Endothelial cell of umbilical vein (primary cell): ENCODE measurements around the gene FOXS1. TPM values are rescaled to one million over a fixed set of nuclear protein-coding genes. Genes with fewer than 3 reads are reported as not detected.
"Not testable (repeated sequence)": the region's sequence is repeated elsewhere in the genome, so short reads cannot be mapped to it uniquely, and the experiment has no call there.

Source experiments
- BruUV-seq: library from RNA; stranded (reverse); fragments of 400-500 nt; replicated peaks from 2 replicates; lab custom pipeline; 2021; lab: Mats Ljungman, UMichigan
- CTCF ChIA-PET: fragments of 300-600, 350-600 bp; sonication (Branson Sonifier 250); formaldehyde crosslinking; loops from one replicate; lab custom pipeline; 2021; ENCODE audit warnings: antibody characterized with exemption, inconsistent platforms; lab: Charles Lee
- POLR2A ChIA-PET: fragments of 300-600, 350-600 bp; sonication (Branson Sonifier 250); formaldehyde crosslinking; loops from one replicate; lab custom pipeline; 2021; ENCODE audit warnings: antibody characterized with exemption, inconsistent platforms; lab: Charles Lee
- DNase-seq: peaks from one replicate; pipeline ENCODE4 v3.0.0-alpha.2; 2011; ENCODE audit warnings: low read depth, low spot score
- FAIRE-seq: peaks from 2 replicates; lab custom pipeline; 2011; peaks lifted over from hg19 to GRCh38; lab: Jason Lieb, UNC
- H2AFZ ChIP-seq: 2 replicates; pipeline ENCODE4 v1.6.0; 2012; ENCODE audit warnings: low read depth, low read length, control low read depth, inconsistent platforms
- H3K27ac ChIP-seq: 2 replicates; pipeline ENCODE4 v1.5.1; 2011; ENCODE audit warnings: low read depth, mild to moderate bottlenecking, control low read depth, low read length, moderate library complexity; ENCODE audit not compliant: insufficient read depth
- H3K27me3 ChIP-seq, 2 experiments: 2 replicates each; pipeline versions ENCODE4 v1.6.0 to v1.6.1; 2011; ENCODE audit warnings: low read length in 2 of 2, mixed read lengths in 1 of 2; ENCODE audit not compliant: control insufficient read depth in 2 of 2, insufficient read depth in 2 of 2
- H3K36me3 ChIP-seq, 2 experiments: 2 replicates in 1 of 2; 3 replicates in 1 of 2; pipeline ENCODE4 v1.5.1; 2011; ENCODE audit warnings: low read length in 2 of 2, mild to moderate bottlenecking in 1 of 2, moderate library complexity in 1 of 2; ENCODE audit not compliant: control insufficient read depth in 2 of 2, insufficient read depth in 2 of 2; ENCODE audit errors: extremely low read depth in 1 of 2
- H3K4me1 ChIP-seq: 3 replicates; pipeline ENCODE4 v1.5.1; 2011; ENCODE audit warnings: mild to moderate bottlenecking, low read length; ENCODE audit not compliant: control insufficient read depth, insufficient read depth; ENCODE audit errors: extremely low read depth
- H3K4me2 ChIP-seq: 2 replicates; pipeline ENCODE4 v1.6.1; 2011; ENCODE audit warnings: low read length, control low read depth, mixed read lengths; ENCODE audit not compliant: insufficient read depth
- H3K4me3 ChIP-seq, 3 experiments: fragments of 200-600 bp in 1 of 3; sonication (generic), shearing (Covaris generic) in 1 of 3; replicated peaks in 1 of 3; 2 replicates each; pipeline ENCODE4 v1.5.1; 2011 to 2016; ENCODE audit warnings: control low read depth in 3 of 3, low read length in 3 of 3, mild to moderate bottlenecking in 2 of 3, inconsistent platforms in 1 of 3, low read depth in 1 of 3, moderate library complexity in 1 of 3; ENCODE audit not compliant: insufficient read depth in 1 of 3
- H3K79me2 ChIP-seq: 2 replicates; pipeline ENCODE4 v1.6.0; 2012; ENCODE audit warnings: low read length, inconsistent platforms; ENCODE audit not compliant: control insufficient read depth, insufficient read depth
- H3K9ac ChIP-seq: replicated peaks from 2 replicates; pipeline ENCODE3; 2011; ENCODE audit warnings: low read length, control low read depth; ENCODE audit not compliant: insufficient read depth; ENCODE audit errors: extremely low read depth
- H3K9me1 ChIP-seq: replicated peaks from 3 replicates; pipeline ENCODE4 v1.6.0; 2011; ENCODE audit warnings: mild to moderate bottlenecking, low read length; ENCODE audit not compliant: control insufficient read depth, insufficient read depth; ENCODE audit errors: extremely low read depth
- H3K9me3 ChIP-seq: replicated peaks from 2 replicates; pipeline ENCODE4 v1.5.1; 2012; ENCODE audit warnings: low read length, inconsistent platforms; ENCODE audit not compliant: control insufficient read depth, insufficient read depth
- H4K20me1 ChIP-seq: replicated peaks from 2 replicates; pipeline ENCODE3; 2011; ENCODE audit warnings: mild to moderate bottlenecking, low read length; ENCODE audit not compliant: control insufficient read depth, insufficient read depth; ENCODE audit errors: extremely low read depth
- EZH2 ChIP-seq: IDR thresholded peaks from 2 replicates; pipeline ENCODE4 v1.6.1; 2012; ENCODE audit warnings: borderline replicate concordance, low read depth, mild to moderate bottlenecking, moderate library complexity, low read length, inconsistent platforms; ENCODE audit not compliant: severe bottlenecking
- FOS ChIP-seq: IDR thresholded peaks from 2 replicates; pipeline ENCODE4 v1.6.1; 2011; ENCODE audit warnings: mild to moderate bottlenecking, low read length, moderate library complexity, borderline replicate concordance; ENCODE audit not compliant: insufficient read depth
- GATA2 ChIP-seq: IDR thresholded peaks from 2 replicates; pipeline ENCODE4 v1.7.0; 2011; ENCODE audit warnings: low read depth, mild to moderate bottlenecking, moderate library complexity, mixed read lengths, low read length; ENCODE audit not compliant: insufficient read length, insufficient read depth
- JUN ChIP-seq: IDR thresholded peaks from 2 replicates; pipeline ENCODE4 v1.6.1; 2011; ENCODE audit warnings: borderline replicate concordance, low read depth; ENCODE audit not compliant: insufficient read length, insufficient read depth
- MYC ChIP-seq: IDR thresholded peaks from one replicate; pipeline ENCODE4 v1.6.1; 2011; ENCODE audit warnings: mild to moderate bottlenecking, low read depth, low read length
- POLR2A ChIP-seq: IDR thresholded peaks from 2 replicates; pipeline ENCODE4 v1.6.1; 2012; ENCODE audit warnings: low read depth, mild to moderate bottlenecking, control low read depth, low read length
- POLR2AphosphoS5 ChIP-seq: IDR thresholded peaks from 2 replicates; pipeline ENCODE4 v1.6.1; 2012; ENCODE audit warnings: low read depth, mild to moderate bottlenecking, control low read depth, low read length, moderate library complexity; ENCODE audit not compliant: insufficient read depth
- dilution Hi-C: fragments of 300-500 bp; cut with MboI; formaldehyde crosslinking; loops from one replicate; pipeline ENCODE4 v1.15.0; 2019; ENCODE audit warnings: low sequenced_read_pairs; ENCODE audit not compliant: extremely low pct_ligation_motif_present
- intact Hi-C: fragments of 100-400 bp; cut with micrococcal nuclease; formaldehyde crosslinking; loops from one replicate; pipeline ENCODE4 v1.10.0; 2022
- polyA plus RNA-seq, 4 experiments: library from polyadenylated mRNA; depleted of rRNA in 3 of 4; stranded (reverse) in 3 of 4; unstranded in 1 of 4; fragments of >200 nt; gene quantifications; 2 replicates each; pipeline versions ENCODE4 v1.2.1 to v1.2.3, GENCODE V29; 2011 to 2012; ENCODE audit warnings: missing spikeins in 1 of 4
- total RNA-seq: library from RNA; stranded (reverse); gene quantifications from 2 replicates; pipeline ENCODE4 v1.2.3, GENCODE V29; 2021
- TF ChIP-seq, protein P1 (sequence below), 2 donors: IDR thresholded peaks; 1 replicate in 1 of 2; 2 replicates in 1 of 2; pipeline ENCODE4 v1.5.1; 2011; ENCODE audit warnings: low read length in 2 of 2, mild to moderate bottlenecking in 2 of 2, moderate library complexity in 2 of 2, control low read depth in 1 of 2, inconsistent platforms in 1 of 2, low read depth in 1 of 2; ENCODE audit not compliant: insufficient read depth in 1 of 2; ENCODE audit errors: extremely low read depth in 1 of 2
- TF ChIP-seq, protein P2 (sequence below): IDR thresholded peaks from 2 replicates; pipeline ENCODE4 v1.6.1; 2011; ENCODE audit not compliant: insufficient read depth, insufficient read length

The FOXS1 gene
- total and polyA plus RNA-seq, 2 donors (not counting 3 experiments of a cell fraction or from before 2014, with no cell fraction given): 0.84 TPM; not detected in 1

DNA sequence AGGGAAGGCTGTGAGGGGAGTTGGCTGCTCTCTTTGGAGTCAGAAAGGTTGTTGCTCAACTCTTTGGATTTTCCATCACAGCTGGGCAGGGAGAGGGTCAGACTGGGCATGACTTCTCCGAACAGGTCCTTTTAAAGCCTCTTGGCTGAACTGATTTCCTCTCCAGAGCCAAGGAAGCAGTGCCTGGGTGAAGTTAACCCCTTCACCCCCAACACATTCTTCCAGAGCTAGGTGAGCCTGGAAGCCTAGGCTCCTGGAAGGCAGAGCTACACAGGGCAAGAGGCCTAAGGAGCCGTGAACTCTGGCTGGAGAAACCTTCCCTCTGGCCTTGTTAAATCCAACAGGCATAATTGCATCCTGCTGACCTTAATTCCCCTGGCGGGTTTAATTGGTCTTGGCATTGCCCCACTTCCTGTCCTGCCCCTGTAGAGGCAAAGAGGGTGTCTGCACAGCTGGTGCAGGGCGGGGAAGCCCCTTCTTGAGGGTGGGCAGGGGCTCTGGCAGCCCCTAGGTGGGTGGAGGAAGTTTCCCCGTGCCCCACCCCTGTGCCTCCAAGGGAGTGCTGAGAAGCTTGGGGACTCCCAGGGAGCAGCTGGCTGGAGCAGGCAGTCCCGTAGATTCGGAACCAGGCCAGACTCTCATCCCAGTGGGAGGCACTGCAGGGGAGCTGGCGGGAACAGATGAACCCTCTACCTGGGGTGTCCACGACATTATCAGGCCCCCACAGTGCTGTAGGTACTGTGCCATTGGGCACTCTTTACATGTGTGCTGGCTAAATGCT is 29.8 kb downstream of the FOXS1 start:
- no peak overlapping the region for H3K4me3 ChIP-seq
- H4K20me1 ChIP-seq: no peaks in the 10 kb centered on the region
- FAIRE-seq (peak; percentile 21), DNase-seq (no peak)
- H3K9ac ChIP-seq: no peak overlapping the region
- no peak overlapping the region for H3K4me2 ChIP-seq
- no peak overlapping the region for H3K27ac ChIP-seq
- H3K4me1 ChIP-seq: peaks cover 8% of the 10 kb centered on the region
- no peaks in the 10 kb centered on the region for H3K36me3 ChIP-seq
- H3K9me1 ChIP-seq: no peaks in the 10 kb centered on the region
- H3K27me3 ChIP-seq: no peaks in the 10 kb centered on the region
- POLR2A ChIA-PET: no interaction called here
- dilution Hi-C loops (no loop called here), intact Hi-C loops (no loop called here)
- no TSS peak for BruUV-seq
- CTCF ChIA-PET: interaction anchor here (0.9 to 25.3 kb wide), 5 partner anchors 8 to 182 kb away, joined by 3 to 619 read pairs (median 8); partner anchors contain the start of genes FOXS1 and PDRG1
- no peaks in the 10 kb centered on the region for H3K9me3 ChIP-seq
- no peak for TF ChIP-seq EZH2
- TF ChIP-seq FOS: no peak
- no peak for TF ChIP-seq MYC
- no peak for TF ChIP-seq JUN
- TF ChIP-seq, protein P1, sequence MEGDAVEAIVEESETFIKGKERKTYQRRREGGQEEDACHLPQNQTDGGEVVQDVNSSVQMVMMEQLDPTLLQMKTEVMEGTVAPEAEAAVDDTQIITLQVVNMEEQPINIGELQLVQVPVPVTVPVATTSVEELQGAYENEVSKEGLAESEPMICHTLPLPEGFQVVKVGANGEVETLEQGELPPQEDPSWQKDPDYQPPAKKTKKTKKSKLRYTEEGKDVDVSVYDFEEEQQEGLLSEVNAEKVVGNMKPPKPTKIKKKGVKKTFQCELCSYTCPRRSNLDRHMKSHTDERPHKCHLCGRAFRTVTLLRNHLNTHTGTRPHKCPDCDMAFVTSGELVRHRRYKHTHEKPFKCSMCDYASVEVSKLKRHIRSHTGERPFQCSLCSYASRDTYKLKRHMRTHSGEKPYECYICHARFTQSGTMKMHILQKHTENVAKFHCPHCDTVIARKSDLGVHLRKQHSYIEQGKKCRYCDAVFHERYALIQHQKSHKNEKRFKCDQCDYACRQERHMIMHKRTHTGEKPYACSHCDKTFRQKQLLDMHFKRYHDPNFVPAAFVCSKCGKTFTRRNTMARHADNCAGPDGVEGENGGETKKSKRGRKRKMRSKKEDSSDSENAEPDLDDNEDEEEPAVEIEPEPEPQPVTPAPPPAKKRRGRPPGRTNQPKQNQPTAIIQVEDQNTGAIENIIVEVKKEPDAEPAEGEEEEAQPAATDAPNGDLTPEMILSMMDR (IDR thresholded peaks at IDR 0.05; ENCODE audit: extremely low read depth in 1 of 2, insufficient read depth in 1 of 2, low read depth in 1 of 2, low read length in 2 of 2): no peak
- no peak for TF ChIP-seq POLR2A
- TF ChIP-seq, protein P2, sequence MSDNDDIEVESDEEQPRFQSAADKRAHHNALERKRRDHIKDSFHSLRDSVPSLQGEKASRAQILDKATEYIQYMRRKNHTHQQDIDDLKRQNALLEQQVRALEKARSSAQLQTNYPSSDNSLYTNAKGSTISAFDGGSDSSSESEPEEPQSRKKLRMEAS: no peak
- no peak for TF ChIP-seq POLR2AphosphoS5
- no peak for TF ChIP-seq GATA2
- H2AFZ ChIP-seq: no peak overlapping the region
- H3K79me2 ChIP-seq: no peaks in the 10 kb centered on the region

DNA sequence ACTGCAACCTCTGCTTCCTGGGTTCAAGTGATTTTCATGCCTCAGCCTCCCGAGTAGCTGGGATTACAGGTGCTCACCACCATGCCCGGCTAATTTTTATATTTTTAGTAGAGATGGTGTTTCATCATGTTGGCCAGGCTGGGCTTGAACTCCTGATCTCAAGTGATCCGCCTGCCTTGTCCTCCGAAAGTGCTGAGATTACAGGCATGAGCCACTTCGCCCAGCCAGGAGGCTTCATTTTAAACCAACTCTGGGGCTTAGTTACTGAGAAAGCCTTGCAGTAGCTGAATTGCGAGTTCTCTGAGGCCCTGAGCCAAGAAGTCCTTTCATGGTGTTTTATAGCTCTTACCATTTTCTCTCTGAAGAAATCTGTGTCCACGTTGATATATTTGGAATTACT is 31.3 kb downstream of the FOXS1 start:
- H3K4me1 ChIP-seq, H3K9me1 ChIP-seq, H3K9me3 ChIP-seq, H3K9ac ChIP-seq, POLR2A ChIA-PET, intact Hi-C loops, H4K20me1 ChIP-seq, H3K79me2 ChIP-seq, H3K4me2 ChIP-seq, H3K4me3 ChIP-seq, H3K36me3 ChIP-seq, dilution Hi-C loops, BruUV-seq, FAIRE-seq, H3K27me3 ChIP-seq, H2AFZ ChIP-seq, DNase-seq, H3K27ac ChIP-seq: not testable (repeated sequence)
- CTCF ChIA-PET: interaction anchor here (1.1 to 2.4 kb wide), 5 partner anchors 10 to 217 kb away, joined by 3 to 11 read pairs (median 6); no protein-coding TSS in a partner anchor
